PC-9 (cell line): ENCODE results near the gene MYOZ2.

Experiments used
- EZH2 ChIP-seq: fragments of 200-600 bp; sonication (generic); IDR thresholded peaks from 2 replicates; pipeline ENCODE4 v1.8.0; 2017; ENCODE audit warnings: antibody characterized with exemption, low read depth
- TF ChIP-seq, protein P1 (sequence below): fragments of 200-600 bp; sonication (generic); conservative IDR thresholded peaks from 2 replicates; pipeline ENCODE4 v1.6.1; 2017; ENCODE audit warnings: mixed run types, antibody characterized with exemption, mild to moderate bottlenecking, moderate library complexity

DNA sequence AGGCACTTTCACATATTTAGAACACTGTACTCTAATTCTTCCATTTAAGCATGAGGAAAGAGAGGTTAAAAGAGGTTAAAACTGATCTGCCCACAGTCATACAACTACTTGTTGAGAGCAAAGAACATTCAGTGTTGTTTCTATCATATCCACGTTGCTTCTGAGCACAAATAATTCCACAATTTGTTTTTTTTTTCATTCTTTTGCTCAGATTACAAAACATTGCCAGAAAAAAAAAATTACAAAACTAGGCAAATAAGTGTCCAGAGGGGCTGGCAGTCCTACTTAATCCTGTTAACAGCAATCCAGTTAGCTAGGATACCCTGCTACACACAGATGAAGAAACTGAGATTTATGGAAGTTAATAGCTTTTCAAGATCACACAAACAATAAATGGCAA lies 70.5 kb downstream of the MYOZ2 start:
- TF ChIP-seq, protein P1, sequence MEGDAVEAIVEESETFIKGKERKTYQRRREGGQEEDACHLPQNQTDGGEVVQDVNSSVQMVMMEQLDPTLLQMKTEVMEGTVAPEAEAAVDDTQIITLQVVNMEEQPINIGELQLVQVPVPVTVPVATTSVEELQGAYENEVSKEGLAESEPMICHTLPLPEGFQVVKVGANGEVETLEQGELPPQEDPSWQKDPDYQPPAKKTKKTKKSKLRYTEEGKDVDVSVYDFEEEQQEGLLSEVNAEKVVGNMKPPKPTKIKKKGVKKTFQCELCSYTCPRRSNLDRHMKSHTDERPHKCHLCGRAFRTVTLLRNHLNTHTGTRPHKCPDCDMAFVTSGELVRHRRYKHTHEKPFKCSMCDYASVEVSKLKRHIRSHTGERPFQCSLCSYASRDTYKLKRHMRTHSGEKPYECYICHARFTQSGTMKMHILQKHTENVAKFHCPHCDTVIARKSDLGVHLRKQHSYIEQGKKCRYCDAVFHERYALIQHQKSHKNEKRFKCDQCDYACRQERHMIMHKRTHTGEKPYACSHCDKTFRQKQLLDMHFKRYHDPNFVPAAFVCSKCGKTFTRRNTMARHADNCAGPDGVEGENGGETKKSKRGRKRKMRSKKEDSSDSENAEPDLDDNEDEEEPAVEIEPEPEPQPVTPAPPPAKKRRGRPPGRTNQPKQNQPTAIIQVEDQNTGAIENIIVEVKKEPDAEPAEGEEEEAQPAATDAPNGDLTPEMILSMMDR = no peak
- TF ChIP-seq EZH2 = no peak
